Cardiac fibroblast (primary cell): ENCODE measurements around the gene DEPDC4.

ENCODE experiments used
- DNase-seq, 2 donors: peaks; one replicate each; pipeline versions ENCODE4 v3.0.0 to v3.0.0-alpha.2; 2010; ENCODE audit warnings: low read depth in 2 of 2
- H3K4me3 ChIP-seq, 2 donors: replicated peaks in 1 of 2; 1 replicate in 1 of 2; 2 replicates in 1 of 2; pipeline ENCODE4 v1.5.1; 2011; ENCODE audit warnings: low read depth in 2 of 2, low read length in 2 of 2, mild to moderate bottlenecking in 2 of 2, moderate library complexity in 1 of 2
- CTCF ChIP-seq: IDR thresholded peaks from one replicate; pipeline ENCODE4 v1.5.1; 2011; ENCODE audit warnings: low read depth, mild to moderate bottlenecking, low read length, inconsistent platforms

DEPDC4 gene

GRCh38 chr12:100258127-100258526 lies 8.8 kb downstream of the DEPDC4 start:
- no peak overlapping the region for H3K4me3 ChIP-seq
- TF ChIP-seq CTCF = no peak
- no peak for DNase-seq

- TF ChIP-seq CTCF = no peak
- H3K4me3 ChIP-seq = no peak overlapping the region
- DNase-seq = peak in 1 of 2 donors; percentile 19
These were observed 12.0 kb downstream of the DEPDC4 start for GRCh38 chr12:100254876-100255275.

DNA sequence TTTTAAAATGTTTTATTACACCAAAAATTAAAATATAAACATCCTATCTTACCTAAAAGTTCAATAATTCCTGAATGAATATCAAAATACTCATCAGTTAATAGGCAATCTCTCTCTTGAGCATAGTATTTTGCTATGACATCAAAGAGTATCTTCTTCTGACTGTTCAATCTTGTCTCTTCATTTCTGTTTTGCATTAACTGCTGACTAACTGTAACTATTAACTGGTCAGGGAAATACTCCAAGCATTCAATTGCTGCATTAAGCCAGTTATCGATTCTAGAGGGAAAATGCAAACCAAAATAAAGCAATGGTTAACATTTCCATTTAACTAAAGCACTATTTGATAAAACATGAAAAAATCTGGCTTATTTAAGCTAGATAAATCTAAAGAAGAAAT lies 13.4 kb downstream of the DEPDC4 start:
- DNase-seq = no peak
- H3K4me3 ChIP-seq = no peak overlapping the region
- TF ChIP-seq CTCF = no peak

- TF ChIP-seq CTCF = no peak
- no peak for DNase-seq
- H3K4me3 ChIP-seq = no peak overlapping the region
These were observed 15.0 kb downstream of the DEPDC4 start for GRCh38 chr12:100251917-100252316.

DNA sequence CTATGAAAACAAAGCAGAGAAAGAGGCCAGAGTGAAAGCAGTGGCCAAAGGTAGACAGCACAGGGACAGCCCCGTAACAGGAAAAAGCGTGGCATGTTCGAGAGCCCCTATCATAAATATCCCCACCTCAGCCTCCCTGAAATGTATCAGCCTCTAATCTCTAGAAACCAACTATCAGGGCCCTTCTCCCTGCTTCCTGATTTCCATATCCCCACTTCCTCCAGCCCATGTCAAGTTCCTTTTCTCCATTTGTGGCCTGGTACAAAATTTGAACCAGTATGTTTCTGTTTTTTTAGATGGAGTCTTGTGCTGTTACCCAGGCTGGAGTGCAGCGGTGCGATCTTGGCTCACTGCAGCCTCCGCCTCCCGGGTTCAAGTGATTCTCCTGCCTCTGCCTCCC lies 16.9 kb downstream of the DEPDC4 start:
- no peak overlapping the region for H3K4me3 ChIP-seq
- no peak for DNase-seq
- no peak for TF ChIP-seq CTCF

GRCh38 chr12:100248886-100249285 lies 18.0 kb downstream of the DEPDC4 start:
- TF ChIP-seq CTCF = no peak
- no peak overlapping the region for H3K4me3 ChIP-seq
- DNase-seq = peak in 1 of 2 donors; percentile 55

- no peak overlapping the region for H3K4me3 ChIP-seq
- no peak for DNase-seq
- no peak for TF ChIP-seq CTCF
These were observed 19.1 kb downstream of the DEPDC4 start for GRCh38 chr12:100247765-100248164.
